ENCODE data around the gene BEAN1.

Gene BEAN1

GRCh38 chr16:66395806-66396555 lies 31.1 kb upstream of the BEAN1 start:
- no peak for DNase-seq (ENCODE audit: low read depth in 2 of 2)

DNA sequence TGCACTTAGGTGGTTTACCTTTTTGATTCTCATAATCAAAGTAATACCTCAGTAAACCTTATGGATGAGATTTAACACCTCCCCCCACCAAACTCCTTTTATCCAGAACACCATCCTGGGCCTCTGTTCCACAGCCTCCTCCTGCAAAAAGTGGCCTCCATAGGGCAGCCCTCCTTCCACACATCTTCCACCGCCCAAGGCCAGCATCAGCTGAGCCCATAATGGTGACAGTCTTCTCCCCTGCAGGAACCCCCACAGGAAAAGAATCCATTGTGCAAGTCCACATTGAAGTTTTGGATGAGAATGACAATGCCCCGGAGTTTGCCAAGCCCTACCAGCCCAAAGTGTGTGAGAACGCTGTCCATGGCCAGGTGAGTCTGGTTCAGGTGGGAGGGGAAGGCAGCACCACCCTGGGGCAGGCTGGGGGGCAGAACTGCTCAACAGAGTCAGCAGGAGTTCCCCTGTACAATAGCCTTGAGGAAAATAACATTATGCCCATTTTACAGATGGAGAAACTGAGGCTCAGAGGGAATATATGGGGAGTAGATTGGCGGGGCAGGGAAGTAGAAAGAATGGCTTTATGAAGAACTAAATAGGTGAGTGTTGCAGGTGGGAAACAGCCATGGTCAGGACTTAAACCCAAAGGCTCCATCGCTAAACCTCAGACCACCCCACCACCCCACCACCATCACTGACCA lies 29.2 kb upstream of the BEAN1 start:
- DNase-seq (ENCODE audit: low read depth in 2 of 2), result no peak

DNA sequence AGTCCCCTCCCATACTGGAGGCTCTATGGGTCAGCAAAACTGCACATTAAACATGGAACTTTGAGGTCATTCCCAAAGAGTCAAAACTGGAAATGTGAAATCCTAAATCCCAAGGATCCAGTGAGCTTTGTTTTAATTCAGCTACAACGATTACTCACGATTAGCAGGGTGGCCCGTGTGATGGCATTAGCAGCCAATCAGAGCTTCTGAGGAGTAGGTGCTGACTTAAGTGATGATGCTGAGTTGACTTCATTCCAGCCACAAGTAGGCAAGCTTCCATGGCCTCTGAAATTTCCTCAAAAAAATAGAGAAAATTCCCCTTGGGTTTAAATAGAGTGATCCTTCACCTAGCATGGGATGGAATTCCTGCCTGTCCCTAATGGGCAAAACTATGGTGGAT lies 28.1 kb upstream of the BEAN1 start:
- DNase-seq (ENCODE audit: low read depth in 2 of 2), result no peak

DNA sequence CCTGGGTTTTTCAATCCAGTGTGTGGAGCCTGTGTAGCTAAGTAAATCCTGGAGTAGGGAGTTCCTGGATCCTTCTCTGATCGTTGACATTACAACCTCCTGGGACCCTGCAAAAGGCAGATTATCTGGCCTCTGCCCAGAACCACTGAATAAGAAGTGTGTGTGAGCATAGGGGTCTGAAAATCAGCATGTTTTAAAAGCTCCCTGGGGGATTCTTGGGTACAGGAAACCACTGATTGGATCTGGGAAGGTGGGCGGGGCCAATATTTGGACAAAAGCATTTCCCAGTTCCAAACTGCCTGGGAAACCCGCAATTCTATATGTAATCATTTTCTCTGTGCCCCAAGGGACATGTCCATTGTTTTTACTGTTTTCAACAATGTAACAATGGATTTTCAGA lies 27.2 kb upstream of the BEAN1 start:
- DNase-seq (ENCODE audit: low read depth in 2 of 2), result no peak

DNA sequence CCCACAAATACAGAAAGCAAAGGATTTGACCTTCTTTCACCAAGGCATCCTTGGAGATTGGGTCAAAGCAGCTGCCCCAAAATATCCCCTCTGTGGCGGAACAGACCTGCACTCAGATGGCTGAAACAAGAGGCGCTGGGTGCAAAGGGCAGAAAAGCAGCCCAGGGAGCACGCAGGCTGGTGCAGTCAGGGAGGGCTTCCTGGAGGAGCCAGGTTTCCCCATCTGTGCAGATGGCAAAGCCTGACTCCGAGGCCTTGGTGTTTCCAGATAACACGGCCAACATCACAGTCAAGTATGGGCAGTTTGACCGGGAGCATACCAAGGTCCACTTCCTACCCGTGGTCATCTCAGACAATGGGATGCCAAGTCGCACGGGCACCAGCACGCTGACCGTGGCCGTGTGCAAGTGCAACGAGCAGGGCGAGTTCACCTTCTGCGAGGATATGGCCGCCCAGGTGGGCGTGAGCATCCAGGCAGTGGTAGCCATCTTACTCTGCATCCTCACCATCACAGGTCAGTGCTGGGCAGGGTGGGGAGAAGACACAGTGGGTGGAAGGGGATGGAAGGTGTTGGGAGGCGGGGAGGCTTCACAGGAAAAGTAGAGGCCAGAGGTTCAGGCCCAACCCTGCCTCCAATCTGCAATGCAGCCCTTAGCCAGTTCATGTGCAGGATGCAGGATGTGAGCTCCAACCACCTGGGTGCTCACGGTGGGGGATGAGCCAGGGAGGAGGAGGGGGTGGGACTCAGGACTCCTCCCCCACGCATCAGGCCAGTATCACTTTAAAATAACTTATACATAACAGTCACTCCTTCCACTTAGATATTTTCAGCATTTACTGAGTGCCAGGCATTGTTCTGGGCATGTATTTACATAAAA lies 26.4 kb upstream of the BEAN1 start:
- no peak for DNase-seq (ENCODE audit: low read depth in 2 of 2)

DNA sequence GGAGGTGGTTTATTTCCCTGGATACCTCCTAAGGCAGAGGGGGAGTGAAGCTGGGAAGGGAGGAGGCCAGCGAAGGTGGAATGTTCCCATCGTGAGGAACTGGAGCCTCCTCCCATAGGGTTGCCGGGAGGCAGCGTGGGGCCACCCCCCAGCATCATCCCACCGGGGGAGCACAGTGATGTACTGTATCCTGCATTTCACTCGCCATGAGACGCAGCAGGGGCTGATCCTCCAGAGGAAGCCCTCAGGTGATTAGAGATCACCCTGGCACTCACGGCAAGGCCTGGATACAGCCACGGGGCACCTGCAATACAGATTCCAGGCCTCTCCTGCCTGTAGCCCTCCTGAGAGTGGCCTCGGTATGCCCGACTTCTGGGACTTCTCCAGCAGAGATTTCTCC lies 25.5 kb upstream of the BEAN1 start:
- no peak for DNase-seq (ENCODE audit: low read depth in 2 of 2)

DNA sequence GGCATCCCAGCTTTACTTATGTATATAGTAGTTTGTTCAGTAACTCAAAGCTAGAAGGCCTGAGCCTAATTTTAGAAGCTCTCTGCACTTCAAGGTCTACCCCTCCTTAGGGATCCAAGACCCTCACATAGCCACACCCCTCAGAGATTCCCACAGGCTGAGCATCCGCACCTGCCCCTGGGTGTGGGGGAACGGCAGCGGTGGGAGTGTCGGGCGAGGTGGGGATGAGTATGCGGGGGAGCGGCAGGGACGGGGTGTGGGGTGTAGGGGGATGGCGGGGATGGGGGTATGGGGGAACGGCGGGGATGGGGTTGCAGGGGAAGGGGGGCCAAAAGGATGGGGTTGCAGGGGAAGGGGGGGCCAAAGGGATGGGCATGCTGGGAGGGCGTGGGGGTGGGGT lies 24.9 kb upstream of the BEAN1 start:
- no peak for DNase-seq (ENCODE audit: low read depth in 2 of 2)

- no peak for DNase-seq (ENCODE audit: low read depth in 2 of 2)
These were observed 24.4 kb upstream of the BEAN1 start for GRCh38 chr16:66402591-66403230.

- DNase-seq (ENCODE audit: low read depth in 2 of 2), result no peak
These were observed 23.5 kb upstream of the BEAN1 start for GRCh38 chr16:66403531-66404145.

- no peak for DNase-seq (ENCODE audit: low read depth in 2 of 2)
These were observed 21.9 kb upstream of the BEAN1 start for GRCh38 chr16:66405057-66405783.

DNA sequence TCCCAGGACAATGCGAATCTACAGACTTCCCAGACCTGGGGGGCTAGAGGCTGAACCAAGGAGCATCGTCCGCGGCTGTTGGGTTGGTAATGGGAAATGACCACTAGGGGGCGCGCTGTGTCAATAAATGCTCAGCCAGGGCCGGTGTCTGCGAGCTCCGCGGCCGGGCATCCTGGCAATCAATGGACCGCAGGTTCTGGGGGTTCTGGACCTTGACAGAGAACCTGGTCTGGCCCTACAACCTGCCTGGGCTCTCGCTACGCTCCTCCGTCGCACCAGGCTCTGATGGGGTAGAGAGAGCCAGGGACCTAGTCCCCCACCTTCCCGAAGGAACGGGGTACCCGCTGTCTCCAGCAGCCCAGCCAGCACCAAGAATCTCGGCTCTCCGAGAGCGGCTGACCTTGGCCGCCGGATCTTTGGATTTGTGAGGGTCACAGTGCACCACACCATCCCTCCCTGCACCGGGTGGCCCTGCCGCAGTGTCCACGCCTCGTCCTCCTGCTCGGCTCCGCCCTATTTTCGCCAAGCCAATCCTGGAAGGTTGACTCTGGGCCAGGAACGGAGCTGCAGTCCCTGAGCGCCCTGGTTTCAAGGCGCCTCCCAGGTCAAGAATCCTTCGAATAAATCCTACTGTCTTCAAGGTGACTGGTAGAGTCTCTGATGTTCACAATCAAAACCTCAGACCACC lies 20.4 kb upstream of the BEAN1 start:
- DNase-seq (ENCODE audit: low read depth in 2 of 2), result peak; percentile 69

GRCh38 chr16:66408163-66409048 lies 18.7 kb upstream of the BEAN1 start:
- DNase-seq (ENCODE audit: low read depth in 2 of 2), result no peak

- no peak for DNase-seq (ENCODE audit: low read depth in 2 of 2)
These were observed 17.9 kb upstream of the BEAN1 start for GRCh38 chr16:66409156-66409555.

DNA sequence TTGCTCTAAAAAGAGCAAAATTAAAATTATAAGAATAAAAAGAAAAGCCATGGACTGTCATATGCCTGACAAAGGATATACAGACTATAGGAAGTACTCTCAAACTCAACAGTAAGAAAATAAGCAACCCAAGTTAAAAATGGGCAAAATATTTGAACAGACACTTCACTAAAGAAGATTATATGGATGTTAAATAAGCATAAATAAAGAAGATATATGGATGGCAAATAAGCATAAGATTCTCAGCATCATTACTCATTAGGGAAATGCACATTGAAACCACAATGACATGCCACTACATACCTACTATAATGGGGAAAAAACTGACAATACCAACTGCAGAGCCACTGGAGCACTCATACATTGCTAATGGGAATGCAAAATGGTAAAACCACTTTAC lies 14.9 kb upstream of the BEAN1 start:
- no peak for DNase-seq (ENCODE audit: low read depth in 2 of 2)

DNA sequence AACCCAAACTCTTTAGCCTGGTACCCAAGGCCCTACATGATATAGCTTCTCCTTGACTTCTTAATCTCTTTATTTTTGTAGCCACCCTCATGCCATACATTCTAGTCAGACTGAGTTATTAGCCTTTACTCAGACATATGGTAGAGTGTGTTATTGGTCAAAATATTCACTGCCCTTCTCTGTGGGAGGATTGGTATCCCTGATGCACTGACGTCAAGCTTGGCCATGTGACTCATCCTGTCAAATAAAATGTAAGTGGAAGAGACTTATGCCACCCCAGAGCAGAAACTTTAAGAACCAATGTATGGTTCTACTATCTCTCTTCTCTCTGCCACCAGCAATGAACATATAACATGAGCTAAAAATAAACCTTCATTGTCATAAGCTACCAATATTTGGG lies 12.2 kb upstream of the BEAN1 start:
- no peak for DNase-seq (ENCODE audit: low read depth in 2 of 2)

DNA sequence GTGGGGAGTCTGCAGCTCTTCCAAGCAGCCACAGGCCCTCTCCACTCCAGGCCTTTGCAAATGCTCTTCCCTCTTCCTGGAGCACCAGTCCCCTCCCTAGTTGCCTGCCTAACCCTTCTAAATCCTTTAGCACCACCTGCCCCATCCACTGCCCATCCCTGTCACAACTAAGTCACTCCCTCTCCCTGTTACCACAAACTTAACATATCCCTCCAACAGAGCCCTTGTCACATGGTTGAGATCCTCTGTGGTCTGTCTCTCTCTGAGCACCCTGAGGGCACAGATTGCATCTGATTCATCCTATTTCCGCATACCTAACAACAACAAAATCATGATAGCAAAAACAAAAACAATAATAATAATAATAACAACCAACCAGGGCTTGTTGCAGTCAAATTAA lies 11.0 kb upstream of the BEAN1 start:
- no peak for DNase-seq (ENCODE audit: low read depth in 2 of 2)

- no peak for DNase-seq (ENCODE audit: low read depth in 2 of 2)
These were observed 10.0 kb upstream of the BEAN1 start for GRCh38 chr16:66416939-66417700.

- no peak for DNase-seq (ENCODE audit: low read depth in 2 of 2)
These were observed 8.7 kb upstream of the BEAN1 start for GRCh38 chr16:66418165-66418962.

All from stimulated activated CD8-positive, alpha-beta memory T cell treated with anti-CD3 and anti-CD28 coated beads, Interleukin-15, amount 100 ng/mL, for 48 hours (primary cell).